Testis (tissue), 2 donors: ENCODE measurements around the gene MYL10.

Experiments
- CTCF ChIP-seq, 3 experiments: fragments of 450-650 bp in 2 of 3; fragments of 200-600 bp in 1 of 3; sonication (generic) in 1 of 3; IDR thresholded peaks; one replicate each; pipeline ENCODE4 v1.5.1; 2016 to 2019; ENCODE audit warnings: antibody characterized with exemption in 3 of 3, mild to moderate bottlenecking in 2 of 3, moderate library complexity in 1 of 3
- POLR2A ChIP-seq: fragments of 450-650 bp; IDR thresholded peaks from one replicate; pipeline ENCODE4 v1.6.1; 2017; ENCODE audit warnings: antibody characterized with exemption, mild to moderate bottlenecking, moderate library complexity

GRCh38 chr7:101564778-101565211 is 64.3 kb downstream of the MYL10 start:
- TF ChIP-seq POLR2A (no peak), CTCF (IDR thresholded peaks at IDR 0.05) (no peak)
